HUES6 (cell line): ENCODE results near the gene RAB11FIP5.

ENCODE experiments used
- H3K27ac ChIP-seq: 2 replicates; pipeline ENCODE4 v1.7.0; 2013; ENCODE audit warnings: low read depth, mild to moderate bottlenecking, low read length, inconsistent platforms
- H3K27me3 ChIP-seq: 2 replicates; pipeline ENCODE4 v1.6.1; 2013; ENCODE audit warnings: low read length; ENCODE audit not compliant: control insufficient read depth, insufficient read depth
- H3K36me3 ChIP-seq: 2 replicates; pipeline ENCODE4 v1.6.1; 2013; ENCODE audit warnings: low read length; ENCODE audit not compliant: control insufficient read depth, insufficient read depth
- H3K4me1 ChIP-seq: 2 replicates; pipeline ENCODE4 v1.6.1; 2013; ENCODE audit warnings: low read length; ENCODE audit not compliant: control insufficient read depth, insufficient read depth
- H3K4me3 ChIP-seq: 2 replicates; pipeline ENCODE4 v1.5.1; 2013; ENCODE audit warnings: low read depth, low read length
- H3K9ac ChIP-seq: one replicate; pipeline ENCODE4 v1.6.1; 2013; ENCODE audit warnings: mild to moderate bottlenecking, low read length
- H3K9me3 ChIP-seq: 2 replicates; pipeline ENCODE4 v1.6.1; 2013; ENCODE audit warnings: low read depth, low read length; ENCODE audit not compliant: control insufficient read depth, insufficient read depth

The RAB11FIP5 gene

DNA sequence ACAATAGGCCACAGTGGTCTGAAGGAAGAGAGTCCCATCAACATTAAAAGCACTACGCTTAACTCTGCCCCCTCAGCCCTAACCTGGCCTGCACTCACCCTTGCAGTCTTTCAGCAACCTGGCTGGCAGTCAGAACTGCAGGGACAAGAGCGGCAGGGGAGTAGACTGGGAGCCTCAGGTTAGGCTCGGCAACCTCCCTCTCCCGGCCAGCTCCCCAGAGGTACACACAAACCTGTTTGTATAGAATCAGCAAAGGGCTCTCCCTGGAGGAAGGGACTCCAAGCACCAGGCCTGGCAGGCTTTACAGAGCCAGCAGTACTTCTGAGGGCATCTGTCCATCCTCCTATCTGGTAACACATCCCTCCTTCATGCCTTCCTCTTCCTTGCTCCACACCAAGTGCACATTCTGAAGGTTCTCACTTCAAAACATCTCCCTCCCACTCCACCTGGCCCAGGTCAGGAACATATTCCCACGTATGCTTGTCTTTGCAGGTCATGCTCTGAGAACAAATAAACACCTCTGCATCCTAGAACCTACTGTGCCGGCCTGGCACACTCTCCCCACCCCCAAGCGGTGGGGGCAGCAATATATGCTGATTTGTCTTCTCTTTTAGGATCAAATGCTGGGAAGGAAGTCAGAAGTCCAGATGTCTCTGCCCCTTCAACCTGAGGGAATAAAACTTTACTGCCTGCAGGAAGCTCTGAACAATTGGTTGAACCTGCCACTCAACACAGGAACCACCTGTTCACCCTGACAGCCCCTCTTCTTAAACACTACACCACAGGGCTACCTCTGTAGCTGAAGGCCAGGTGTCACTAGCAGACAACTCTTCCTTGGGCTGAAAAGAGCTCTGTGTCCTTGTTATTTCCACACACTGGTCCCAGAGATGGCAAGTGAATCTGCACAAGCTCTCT is 28.6 kb downstream of the RAB11FIP5 start:
- no peak overlapping the region for H3K27ac ChIP-seq
- H3K36me3 ChIP-seq: peaks cover 19% of the 10 kb centered on the region
- H3K4me1 ChIP-seq: peaks cover 12% of the 10 kb centered on the region
- no peaks in the 10 kb centered on the region for H3K27me3 ChIP-seq
- no peak overlapping the region for H3K9ac ChIP-seq
- H3K9me3 ChIP-seq: no peaks in the 10 kb centered on the region
- H3K4me3 ChIP-seq: no peak overlapping the region

DNA sequence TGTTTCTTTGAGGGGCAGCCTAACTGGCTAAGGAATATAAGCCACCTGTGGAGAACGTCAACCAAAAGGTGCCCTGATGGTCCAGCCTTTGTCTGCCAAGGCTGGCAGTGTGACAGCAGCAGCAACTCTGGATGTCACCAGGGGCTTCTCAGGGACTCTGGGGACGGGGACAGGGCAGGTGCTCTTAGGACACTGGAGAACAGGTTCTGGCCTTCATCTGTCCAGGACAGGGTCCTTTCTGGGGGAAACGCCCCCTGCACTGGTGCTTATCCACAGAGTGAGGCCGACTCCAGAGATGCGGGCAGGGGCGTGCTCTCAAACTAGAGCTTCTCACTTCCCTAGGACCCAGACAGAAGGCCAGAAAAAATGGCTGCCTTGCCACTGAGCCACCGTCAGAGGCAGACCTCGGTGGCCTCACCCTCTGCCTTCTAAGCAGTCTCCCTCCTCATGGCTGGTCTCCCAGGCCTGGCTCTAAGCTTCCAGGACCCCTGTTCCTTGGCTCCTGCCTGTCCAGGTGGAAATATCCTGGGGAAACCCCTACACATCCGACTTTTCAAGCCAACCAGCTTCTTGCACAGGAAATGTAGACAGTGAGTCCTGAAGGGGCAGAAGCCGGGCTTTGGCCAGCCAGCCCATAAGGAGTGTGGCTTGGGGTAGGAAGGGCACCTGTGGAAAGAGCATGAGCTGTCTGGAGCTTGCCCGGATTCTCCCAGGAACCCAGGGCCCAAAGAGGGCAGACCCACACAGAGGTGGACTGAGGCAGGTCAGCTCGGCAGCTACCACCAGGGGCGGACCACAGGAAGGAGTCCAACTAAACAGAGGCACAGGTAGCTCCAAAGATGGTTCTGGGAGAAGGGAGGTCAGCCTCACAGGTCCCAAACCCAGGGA is 30.0 kb downstream of the RAB11FIP5 start:
- H3K27ac ChIP-seq: no peak overlapping the region
- H3K4me3 ChIP-seq: no peak overlapping the region
- no peaks in the 10 kb centered on the region for H3K27me3 ChIP-seq
- H3K9me3 ChIP-seq: no peaks in the 10 kb centered on the region
- H3K9ac ChIP-seq: no peak overlapping the region
- H3K4me1 ChIP-seq: peaks cover 12% of the 10 kb centered on the region
- peaks cover 8% of the 10 kb centered on the region for H3K36me3 ChIP-seq

DNA sequence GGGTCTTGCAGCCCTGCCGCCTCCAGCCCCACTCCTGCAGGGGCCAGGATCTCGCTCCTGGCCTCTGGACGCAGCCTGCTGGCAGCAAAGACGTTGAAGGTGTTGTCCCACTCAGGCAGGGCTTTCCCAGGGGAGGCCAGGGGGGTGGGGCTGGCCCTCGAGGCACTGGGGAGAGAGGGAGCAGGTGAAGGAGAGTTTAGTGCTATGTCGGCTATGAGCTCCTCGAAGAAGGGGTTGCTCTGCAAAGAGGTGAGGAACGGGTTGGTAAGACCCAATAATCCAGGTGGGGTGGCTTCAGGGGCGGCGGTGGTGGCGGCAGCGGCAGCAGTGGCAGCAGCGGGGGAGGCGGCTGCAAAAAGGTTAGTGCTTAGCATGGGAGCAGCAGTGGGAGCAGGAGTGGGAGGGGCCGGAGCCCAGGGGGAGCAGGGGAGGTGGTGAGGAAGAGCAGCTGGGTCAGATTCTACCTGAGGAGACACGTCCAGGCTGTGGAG is 31.5 kb downstream of the RAB11FIP5 start:
- Histone ChIP-seq H3K27ac (no peak overlapping the region), H3K36me3 (no peaks in the 10 kb centered on the region), H3K9ac (no peak overlapping the region), H3K4me3 (no peak overlapping the region; the same call in 1 of the 2 replicates), H3K27me3 (no peaks in the 10 kb centered on the region), H3K4me1 (peaks cover 12% of the 10 kb centered on the region), H3K9me3 (no peaks in the 10 kb centered on the region)

DNA sequence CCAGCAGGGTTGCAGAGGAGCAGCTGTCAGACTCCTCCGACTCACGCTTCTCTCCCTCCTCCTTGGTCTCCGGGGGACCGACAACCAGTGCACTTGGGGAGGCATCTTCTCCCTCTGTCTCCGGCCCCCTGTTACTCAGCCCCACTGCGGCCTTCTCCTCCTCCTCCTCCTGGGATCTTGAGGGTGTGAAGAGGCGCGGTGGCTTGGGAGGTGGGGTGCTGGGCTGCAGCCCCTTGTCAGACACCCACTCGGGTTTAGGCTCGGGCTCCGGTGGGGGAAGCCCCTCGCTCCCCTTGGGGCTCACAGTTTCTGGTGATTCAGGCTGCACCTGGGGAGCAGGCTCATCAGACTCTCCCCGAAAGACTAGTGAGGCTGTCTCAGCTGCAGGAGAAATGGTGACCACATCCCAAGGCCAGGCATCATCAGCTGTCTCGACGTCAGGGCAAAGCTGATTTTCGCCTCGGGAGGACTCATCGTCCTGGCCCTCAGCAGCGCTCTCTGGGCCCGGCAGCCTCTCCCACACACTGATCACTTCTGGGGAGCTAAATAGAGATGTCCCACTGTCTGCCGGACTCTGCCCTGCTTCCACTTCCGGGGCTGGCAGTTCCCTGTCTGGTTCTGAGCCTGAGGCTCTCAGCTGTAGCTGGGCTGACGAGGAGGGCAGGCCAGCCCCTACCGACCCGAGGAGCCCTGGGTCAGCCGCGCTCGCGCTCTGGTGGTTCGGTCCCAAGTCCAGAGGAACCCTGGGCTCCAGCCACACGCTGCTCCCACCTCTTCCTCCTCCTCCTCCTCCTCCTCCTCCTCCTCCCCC is 32.2 kb downstream of the RAB11FIP5 start:
- Histone ChIP-seq H3K9ac (no peak overlapping the region), H3K27ac (no peak overlapping the region), H3K4me1 (peaks cover 12% of the 10 kb centered on the region), H3K36me3 (no peaks in the 10 kb centered on the region), H3K9me3 (no peaks in the 10 kb centered on the region), H3K27me3 (no peaks in the 10 kb centered on the region), H3K4me3 (no peak overlapping the region)

DNA sequence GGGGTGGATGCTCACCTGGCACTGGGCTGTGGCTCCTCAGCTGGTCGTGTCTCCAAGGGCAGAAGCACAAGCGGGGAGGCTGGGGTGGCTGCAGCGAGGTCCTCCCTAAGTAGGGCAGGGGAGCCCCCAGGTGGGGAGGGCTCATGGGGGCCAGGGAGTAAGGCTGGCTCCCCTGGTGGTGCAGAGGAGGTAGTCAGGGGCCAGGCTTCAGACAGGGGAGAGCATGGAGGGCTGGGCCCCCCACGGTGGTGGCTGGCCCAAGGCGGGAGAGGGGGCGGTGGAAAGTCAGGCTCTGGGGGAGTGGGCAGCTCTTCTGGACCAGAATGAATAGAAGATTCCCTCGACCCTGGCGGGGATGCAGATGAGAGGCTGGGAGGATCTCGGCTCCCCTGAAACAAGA is 33.1 kb downstream of the RAB11FIP5 start:
- H3K27me3 ChIP-seq: no peaks in the 10 kb centered on the region
- H3K4me3 ChIP-seq: no peak overlapping the region
- no peak overlapping the region for H3K9ac ChIP-seq
- H3K27ac ChIP-seq: no peak overlapping the region
- no peaks in the 10 kb centered on the region for H3K36me3 ChIP-seq
- H3K9me3 ChIP-seq: no peaks in the 10 kb centered on the region
- peaks cover 12% of the 10 kb centered on the region for H3K4me1 ChIP-seq

DNA sequence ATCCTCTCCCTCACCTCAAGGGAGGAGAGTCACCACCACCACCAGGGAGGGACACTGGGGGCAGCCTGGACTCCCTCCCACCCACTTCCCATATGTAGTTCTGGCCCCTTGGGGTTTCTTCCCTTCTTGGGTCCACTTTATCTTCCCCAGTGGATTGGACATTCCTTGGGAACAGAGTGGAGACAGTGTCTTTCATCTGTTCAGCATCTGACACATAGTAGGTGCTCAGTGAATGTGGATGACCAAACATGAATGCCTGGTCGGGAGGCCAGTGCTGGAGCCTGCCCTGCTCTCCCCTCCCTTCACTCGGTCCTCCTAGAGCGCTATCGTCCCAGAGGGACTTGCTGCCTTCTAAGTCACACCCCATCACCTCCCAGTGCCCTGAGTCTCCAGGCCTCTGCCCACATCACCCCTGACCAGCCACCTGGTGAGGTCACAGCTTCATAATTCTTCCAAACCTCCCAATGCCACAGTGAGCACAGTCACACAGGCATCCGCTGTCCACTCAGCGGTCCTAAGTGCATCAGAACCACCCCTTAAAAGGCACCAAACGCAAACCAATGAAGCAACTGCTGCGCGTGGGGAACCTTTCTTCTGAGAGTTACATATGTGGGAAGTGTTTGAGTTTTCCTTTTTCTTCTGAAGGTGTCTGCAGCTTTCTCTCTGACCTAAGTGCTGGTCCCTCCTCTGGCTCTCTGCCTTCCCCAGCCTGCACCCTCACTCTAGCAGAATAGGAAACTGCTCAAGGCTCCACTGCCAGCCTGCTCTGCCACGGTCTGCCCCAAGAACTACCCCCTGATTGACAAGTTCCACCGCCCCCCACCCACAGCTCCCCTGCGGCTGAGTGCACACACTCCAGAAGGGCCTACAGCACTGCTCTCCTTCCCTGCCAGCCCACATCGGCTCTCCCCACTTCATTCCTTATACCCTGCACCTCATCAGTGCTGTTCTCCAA is 34.0 kb downstream of the RAB11FIP5 start:
- Histone ChIP-seq H3K9ac (no peak overlapping the region), H3K4me1 (peaks cover 12% of the 10 kb centered on the region), H3K9me3 (no peaks in the 10 kb centered on the region), H3K36me3 (no peaks in the 10 kb centered on the region), H3K27ac (no peak overlapping the region), H3K27me3 (no peaks in the 10 kb centered on the region), H3K4me3 (no peak overlapping the region)

DNA sequence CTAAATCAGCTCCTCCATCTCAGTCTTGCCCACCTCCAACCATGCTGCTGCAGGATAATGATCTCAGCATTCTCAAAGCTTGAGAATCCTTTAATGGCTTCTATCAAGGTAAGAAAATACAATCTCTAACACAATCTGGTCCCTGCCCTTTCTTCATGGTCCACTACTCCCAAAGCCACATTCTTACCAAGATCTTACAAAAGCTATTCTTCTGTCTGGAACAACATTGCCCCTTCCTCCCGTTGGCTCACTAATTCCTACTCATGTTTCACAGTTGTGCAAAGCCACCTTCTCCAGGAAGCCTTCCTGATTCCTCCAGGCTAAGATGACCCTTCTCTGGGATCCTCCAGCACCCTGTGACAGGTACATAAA is 35.3 kb downstream of the RAB11FIP5 start:
- no peak overlapping the region for H3K9ac ChIP-seq
- no peaks in the 10 kb centered on the region for H3K9me3 ChIP-seq
- H3K4me3 ChIP-seq: no peak overlapping the region
- no peak overlapping the region for H3K27ac ChIP-seq
- no peaks in the 10 kb centered on the region for H3K36me3 ChIP-seq
- peaks cover 12% of the 10 kb centered on the region for H3K4me1 ChIP-seq
- no peaks in the 10 kb centered on the region for H3K27me3 ChIP-seq

DNA sequence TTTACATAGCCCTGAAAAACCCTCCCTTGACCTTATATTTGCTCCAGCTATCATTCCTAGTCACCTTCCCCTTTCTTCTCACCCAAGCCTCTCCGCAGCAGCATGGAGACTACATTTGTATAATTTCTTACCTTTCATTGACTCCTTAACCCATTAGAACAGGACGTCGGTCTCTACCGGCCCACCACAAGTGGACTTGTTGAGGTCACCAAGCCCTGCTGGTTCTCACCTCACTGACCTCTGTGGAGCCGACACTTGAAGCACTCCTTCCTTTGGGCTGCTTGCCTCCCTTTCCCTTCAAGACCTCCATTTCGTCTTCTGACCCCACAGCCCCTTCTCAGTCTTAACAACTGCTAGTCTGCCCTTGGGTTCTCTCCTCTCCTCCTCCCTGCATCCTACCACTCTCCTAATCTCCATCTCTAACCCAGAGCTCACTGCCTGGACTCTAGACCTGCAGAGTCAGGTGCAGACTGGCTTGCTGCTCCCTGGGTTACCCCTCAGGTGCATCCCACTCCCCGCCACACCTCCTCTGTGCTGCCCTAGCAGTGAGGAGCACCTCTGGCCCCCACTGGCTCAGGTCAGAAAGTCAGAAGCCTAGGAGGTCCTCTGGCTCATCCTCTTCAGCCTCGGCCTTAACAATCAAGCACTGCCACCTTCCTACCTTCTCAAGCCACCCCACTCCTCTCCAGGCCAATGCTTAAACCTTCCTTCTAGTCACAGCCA is 35.9 kb downstream of the RAB11FIP5 start:
- no peaks in the 10 kb centered on the region for H3K36me3 ChIP-seq
- H3K27ac ChIP-seq: no peak overlapping the region
- H3K4me3 ChIP-seq: no peak overlapping the region
- no peaks in the 10 kb centered on the region for H3K9me3 ChIP-seq
- no peak overlapping the region for H3K9ac ChIP-seq
- no peaks in the 10 kb centered on the region for H3K27me3 ChIP-seq
- peaks cover 17% of the 10 kb centered on the region for H3K4me1 ChIP-seq

- Histone ChIP-seq H3K27ac (no peak overlapping the region), H3K9me3 (no peaks in the 10 kb centered on the region)
Measured at GRCh38 chr2:73075477-73076373, 37.0 kb downstream of the RAB11FIP5 start.

More at GRCh38 chr2:73075477-73076373, 37.0 kb downstream of the RAB11FIP5 start:
- H3K4me1 ChIP-seq: peaks cover 6% of the 10 kb centered on the region; the same call in 1 of the 2 replicates
- no peak overlapping the region for H3K9ac ChIP-seq
- H3K36me3 ChIP-seq: no peaks in the 10 kb centered on the region
- no peak overlapping the region for H3K4me3 ChIP-seq
- no peaks in the 10 kb centered on the region for H3K27me3 ChIP-seq
